Vein endothelial cell (primary cell): Measurements from ENCODE around the gene DNAI1. TPM values are rescaled to one million over a fixed set of nuclear protein-coding genes. Genes with fewer than 3 reads are reported as not detected.

Experiments used
- small RNA-seq: library from RNA; depleted of rRNA; stranded (forward); fragments of <200 nt; gene quantifications from one replicate; pipeline ENCODE3, GENCODE V24; 2012
- total RNA-seq: library from RNA; depleted of rRNA; stranded (reverse); fragments of >200 nt; gene quantifications from 2 replicates; pipeline ENCODE4 v1.2.3, GENCODE V29; 2012

DNAI1 gene
- total RNA-seq = not detected in 2 replicates

DNA sequence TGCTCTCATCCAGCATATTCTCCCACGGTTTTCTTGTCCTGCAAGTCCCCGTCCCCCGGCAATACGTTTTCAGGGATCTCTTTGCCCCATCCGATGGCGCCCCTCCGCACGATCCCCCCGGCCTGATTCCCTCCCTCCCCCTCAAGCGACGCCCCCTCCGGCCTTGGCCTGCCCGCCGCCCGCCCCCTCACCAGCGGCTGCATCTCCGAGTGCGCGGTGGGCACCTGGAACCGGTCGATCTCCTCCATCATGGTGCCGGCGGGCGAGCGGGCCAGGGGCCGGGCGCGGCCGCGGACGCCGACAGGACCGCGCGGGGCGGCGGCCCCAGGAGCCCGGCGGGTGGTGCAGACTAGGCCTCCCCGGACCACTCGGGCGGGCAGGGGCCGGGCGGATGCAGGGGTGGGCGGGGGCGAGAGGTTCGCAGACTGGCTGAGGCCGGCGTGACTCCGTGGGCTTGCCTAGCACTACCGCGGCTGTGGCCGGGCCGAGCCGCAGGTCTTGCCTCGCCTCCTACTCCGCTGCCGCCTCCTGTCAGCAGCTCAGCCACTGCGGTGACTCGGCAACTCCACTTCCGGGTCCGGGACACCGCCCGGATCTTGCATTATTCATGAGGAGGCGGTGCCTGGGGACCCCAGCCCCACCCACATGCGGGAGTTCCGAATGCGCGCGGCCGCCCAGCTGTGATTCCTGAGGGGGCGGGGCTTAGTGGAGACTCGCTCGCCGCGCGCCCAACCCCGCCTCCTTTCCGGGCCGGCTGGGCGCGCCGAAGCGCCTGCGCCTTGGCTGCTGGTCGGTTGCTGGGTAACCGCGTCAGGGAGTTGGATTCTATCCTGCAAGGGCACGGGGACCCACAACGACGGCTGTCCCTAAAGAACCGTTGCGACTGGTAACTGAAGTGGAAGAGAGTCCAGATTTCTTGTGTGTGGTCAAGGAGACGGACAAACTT lies at the start of gene DNAI1, which contains the start of gene FAM219A:
TSS of gene DNAI1 (plus strand) at position 793 of the 946 bp plus-strand sequence. CDS start 201 bp downstream, outside the sequence.
TSS of gene FAM219A (minus strand) at position 558 of the 946 bp plus-strand sequence. CDS start at position 251, 307 bp downstream.

DNA sequence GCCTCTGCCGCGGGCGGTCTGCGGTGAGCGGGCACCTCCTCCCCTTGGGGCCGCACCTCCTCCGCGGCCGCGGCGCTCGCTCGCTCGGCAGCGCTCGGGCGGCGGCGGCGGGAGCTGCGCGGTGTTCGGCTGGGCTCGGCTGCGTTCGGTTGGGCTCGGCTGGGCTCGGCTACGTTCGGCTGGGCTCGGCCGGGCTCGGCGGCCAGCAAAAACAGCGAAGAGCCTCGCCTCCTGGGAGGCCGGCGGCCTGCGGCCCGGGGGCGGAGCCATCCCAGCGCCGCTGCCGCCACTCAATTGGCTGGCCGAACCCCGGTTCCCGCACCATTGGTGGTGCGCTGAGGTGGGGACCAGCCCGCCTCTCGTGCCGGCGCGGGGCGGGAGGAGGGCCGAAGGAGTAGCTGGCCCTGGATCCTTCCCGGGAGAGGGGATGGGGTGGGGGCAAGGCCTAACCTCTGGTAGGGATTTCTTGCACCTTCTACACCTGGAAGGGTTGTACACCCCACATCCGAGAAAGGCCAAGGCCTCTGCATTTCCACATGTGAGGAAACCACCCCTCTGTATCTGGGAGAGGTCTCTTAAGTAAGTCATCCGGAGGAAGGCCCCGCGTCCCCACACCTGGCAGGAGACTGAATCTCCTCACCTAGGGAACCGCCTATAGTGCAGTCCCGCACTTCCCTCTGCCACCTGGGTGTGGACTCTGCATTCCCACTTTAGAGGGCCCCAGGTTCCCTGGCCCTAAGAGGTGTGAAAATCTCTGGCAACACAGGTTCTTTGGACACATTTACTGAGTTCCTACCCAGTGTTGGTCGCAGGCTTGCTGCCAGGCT lies 64.6 kb downstream of the DNAI1 start, which contains the start of gene ENHO:
TSS of gene ENHO (minus strand) at position 20 of the 827 bp plus-strand sequence. CDS start 1,295 bp downstream, outside the sequence.

Small RNA genes lying within 50 kb of the gene (small RNA-seq; reads per million reads assigned to genes)
- gene RN7SKP24 = not detected

Other genes with a start within 250 kb of the DNAI1 start
- 2.0 and 3.7 TPM in 2 replicates for gene KIF24, start 129.5 kb upstream of the DNAI1 start, total RNA-seq
- 28.6 and 34.9 TPM in 2 replicates for gene NUDT2, start 129.2 kb upstream of the DNAI1 start, total RNA-seq
- gene MYORG, start 81.9 kb upstream of the DNAI1 start, total RNA-seq = 3.6 and 6.1 TPM in 2 replicates
- 20.6 and 26.9 TPM in 2 replicates for gene FAM219A, start 235 bp upstream of the DNAI1 start, total RNA-seq
- gene ENHO, start 64.2 kb downstream of the DNAI1 start, total RNA-seq = 0.29 TPM in 1 of 2 replicates, not detected in the other
- gene CNTFR, start 130.9 kb downstream of the DNAI1 start, total RNA-seq = not detected in 2 replicates
- gene RPP25L, start 153.3 kb downstream of the DNAI1 start, total RNA-seq = 12.6 and 18.6 TPM in 2 replicates
- 63.0 and 65.0 TPM in 2 replicates for gene DCTN3, start 161.7 kb downstream of the DNAI1 start, total RNA-seq
- gene ARID3C, start 170.3 kb downstream of the DNAI1 start, total RNA-seq = 0.33 TPM in 1 of 2 replicates, not detected in the other
- gene SIGMAR1, start 179.0 kb downstream of the DNAI1 start, total RNA-seq = 70.1 and 78.1 TPM in 2 replicates
- gene GALT, start 187.9 kb downstream of the DNAI1 start, total RNA-seq = 32.3 and 40.2 TPM in 2 replicates
- 7.8 and 12.4 TPM in 2 replicates for gene IL11RA, start 193.4 kb downstream of the DNAI1 start, total RNA-seq
- not detected in 2 replicates for gene CCL27, start 203.9 kb downstream of the DNAI1 start, total RNA-seq
- not detected in 2 replicates for gene CCL19, start 232.5 kb downstream of the DNAI1 start, total RNA-seq